ENCODE data around the gene DNAJC4. TPM values are rescaled to one million over a fixed set of nuclear protein-coding genes. Genes with fewer than 3 reads are reported as not detected.
A peak's percentile ranks its signal among the peaks of the same experiment; 100 is the strongest.

Gene DNAJC4
- total and polyA plus RNA-seq, 9 of the 15 experiments (the other 6 are each of a cell fraction or from before 2014, with no cell fraction given): 4.0 to 32.6 (median 19.9) TPM

GRCh38 chr11:64241491-64242374, 11.4 kb downstream of the DNAJC4 start (continued):
- TF ChIP-seq TSHZ1 (CRISPR knock-in tag; IDR thresholded peaks at IDR 0.05) (no peak), ZNF449 (CRISPR knock-in tag; IDR thresholded peaks at IDR 0.05) (no peak), SREBF1 (IDR thresholded peaks at IDR 0.05; ENCODE audit: borderline replicate concordance, low read depth, low read length) (no peak), HNRNPLL (IDR thresholded peaks at IDR 0.05; ENCODE audit: low read depth, low read length, poor library complexity, severe bottlenecking) (peak; percentile 74), SP2 (IDR thresholded peaks at IDR 0.05; ENCODE audit: extremely low read depth, low read depth, low read length, poor library complexity, severe bottlenecking) (peak; percentile 8), NFYB (IDR thresholded peaks at IDR 0.05; ENCODE audit: extremely low read depth, insufficient read length) (no peak), ZNF311 (CRISPR knock-in tag; IDR thresholded peaks at IDR 0.05) (no peak), NFATC3 (IDR thresholded peaks at IDR 0.05) (no peak), ZBTB34 (CRISPR knock-in tag; IDR thresholded peaks at IDR 0.05) (no peak), GTF3C2 (IDR thresholded peaks at IDR 0.05; ENCODE audit: borderline replicate concordance, extremely low read depth, insufficient read length) (no peak), TRIM28 (IDR thresholded peaks at IDR 0.05) (no peak), FOXJ3 (CRISPR knock-in tag; IDR thresholded peaks at IDR 0.05) (no peak), ZEB2 (IDR thresholded peaks at IDR 0.05) (peak; percentile 63; the same call in 1 of the 2 replicates), ZNF584 (CRISPR knock-in tag; IDR thresholded peaks at IDR 0.05; ENCODE audit: low read depth) (no peak), ARNT (IDR thresholded peaks at IDR 0.05) (no peak), HSF4 (CRISPR knock-in tag; IDR thresholded peaks at IDR 0.05; ENCODE audit: borderline replicate concordance) (no peak)
